OCI-LY3 (cell line): ENCODE data around the gene IPO9.

Experiments used
- EZH2phosphoT487 ChIP-seq: fragments of 200-600 bp; shearing (Covaris generic); IDR thresholded peaks from 2 replicates; pipeline ENCODE4 v1.6.1; 2018; ENCODE audit warnings: antibody characterized with exemption, mixed run types, low read depth
- TF ChIP-seq, protein P1 (sequence below): fragments of 200-600, 300-600 bp; sonication (generic); IDR thresholded peaks from 2 replicates; pipeline ENCODE4 v1.5.1; 2014; ENCODE audit warnings: antibody characterized with exemption, low read length, low read depth

- TF ChIP-seq, protein P1, sequence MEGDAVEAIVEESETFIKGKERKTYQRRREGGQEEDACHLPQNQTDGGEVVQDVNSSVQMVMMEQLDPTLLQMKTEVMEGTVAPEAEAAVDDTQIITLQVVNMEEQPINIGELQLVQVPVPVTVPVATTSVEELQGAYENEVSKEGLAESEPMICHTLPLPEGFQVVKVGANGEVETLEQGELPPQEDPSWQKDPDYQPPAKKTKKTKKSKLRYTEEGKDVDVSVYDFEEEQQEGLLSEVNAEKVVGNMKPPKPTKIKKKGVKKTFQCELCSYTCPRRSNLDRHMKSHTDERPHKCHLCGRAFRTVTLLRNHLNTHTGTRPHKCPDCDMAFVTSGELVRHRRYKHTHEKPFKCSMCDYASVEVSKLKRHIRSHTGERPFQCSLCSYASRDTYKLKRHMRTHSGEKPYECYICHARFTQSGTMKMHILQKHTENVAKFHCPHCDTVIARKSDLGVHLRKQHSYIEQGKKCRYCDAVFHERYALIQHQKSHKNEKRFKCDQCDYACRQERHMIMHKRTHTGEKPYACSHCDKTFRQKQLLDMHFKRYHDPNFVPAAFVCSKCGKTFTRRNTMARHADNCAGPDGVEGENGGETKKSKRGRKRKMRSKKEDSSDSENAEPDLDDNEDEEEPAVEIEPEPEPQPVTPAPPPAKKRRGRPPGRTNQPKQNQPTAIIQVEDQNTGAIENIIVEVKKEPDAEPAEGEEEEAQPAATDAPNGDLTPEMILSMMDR = no peak
- TF ChIP-seq EZH2phosphoT487 = no peak
Observed at GRCh38 chr1:201899683-201900429, 70.9 kb downstream of the IPO9 start.
